HG03460 (cell line): ENCODE measurements around the gene PC.
"Not testable (repeated sequence)": the region's sequence is repeated elsewhere in the genome, so short reads cannot be mapped to it uniquely, and the experiment has no call there.

Experiments
- ATAC-seq: cut with Tn5 transposase; IDR thresholded peaks from one replicate; pipeline ENCODE4 v1.9.1; 2021; ENCODE audit not compliant: unreplicated experiment

PC gene

GRCh38 chr11:66845143-66845875 is 112.9 kb downstream of the PC start:
- ATAC-seq, result no peak

GRCh38 chr11:66844496-66845142 is 113.6 kb downstream of the PC start:
- no peak for ATAC-seq

- ATAC-seq, result no peak
These were observed 114.2 kb downstream of the PC start for GRCh38 chr11:66843776-66844495.

- ATAC-seq, result peak; percentile 76
These were observed 115.0 kb downstream of the PC start, which contains the start of gene RCE1 for GRCh38 chr11:66842896-66843775. Gene RCE1, plus strand, starts transcription at chr11:66843441. Its CDS starts 15 bp downstream, at chr11:66843456.

GRCh38 chr11:66842501-66842895 is 115.7 kb downstream of the PC start:
- ATAC-seq, result peak; percentile 8

- no peak for ATAC-seq
These were observed 116.3 kb downstream of the PC start for GRCh38 chr11:66841861-66842260.

- no peak for ATAC-seq
These were observed 117.7 kb downstream of the PC start for GRCh38 chr11:66840317-66841091.

GRCh38 chr11:66835768-66836405 is 122.3 kb downstream of the PC start:
- ATAC-seq, result no peak

- no peak for ATAC-seq
These were observed 123.2 kb downstream of the PC start for GRCh38 chr11:66834943-66835342.

GRCh38 chr11:66834539-66834845 is 123.7 kb downstream of the PC start:
- ATAC-seq, result no peak

- ATAC-seq, result not testable (repeated sequence)
These were observed 133.6 kb downstream of the PC start for GRCh38 chr11:66824573-66824972.

- ATAC-seq, result no peak
These were observed 134.5 kb downstream of the PC start for GRCh38 chr11:66823700-66824099.

- no peak for ATAC-seq
These were observed 137.3 kb downstream of the PC start for GRCh38 chr11:66820901-66821300.

GRCh38 chr11:66820381-66820780 is 137.8 kb downstream of the PC start:
- ATAC-seq, result no peak

GRCh38 chr11:66818231-66818955 is 139.8 kb downstream of the PC start:
- ATAC-seq, result no peak

GRCh38 chr11:66815646-66816045 is 142.5 kb downstream of the PC start:
- ATAC-seq, result no peak

GRCh38 chr11:66814678-66815077 is 143.5 kb downstream of the PC start:
- ATAC-seq, result no peak

- no peak for ATAC-seq
These were observed 147.5 kb downstream of the PC start for GRCh38 chr11:66810576-66811185.

GRCh38 chr11:66809592-66809991 is 148.6 kb downstream of the PC start:
- no peak for ATAC-seq
